Activated CD4-positive, alpha-beta memory T cell treated with anti-CD3 and anti-CD28 coated beads for 36 hours (primary cell): ENCODE data around the gene NOP14. TPM values are rescaled to one million over a fixed set of nuclear protein-coding genes. Genes with fewer than 3 reads are reported as not detected.

Experiments used
- CTCF ChIA-PET: fragments of 350-600 bp; sonication (Branson Sonifier 250); formaldehyde crosslinking; loops from one replicate; lab custom pipeline; 2021; ENCODE audit warnings: antibody characterized with exemption, inconsistent platforms; lab: Charles Lee
- POLR2A ChIA-PET: fragments of 350-600 bp; sonication (Branson Sonifier 250); formaldehyde crosslinking; loops from one replicate; lab custom pipeline; 2021; ENCODE audit warnings: antibody characterized with exemption; lab: Charles Lee
- DNase-seq: peaks from one replicate; pipeline ENCODE4 v3.0.0-alpha.2; 2020
- H3K27ac Mint-ChIP-seq: one replicate; pipeline ENCODE4 v1.8.0; 2021; ENCODE audit warnings: mixed read lengths
- H3K27me3 Mint-ChIP-seq: one replicate; pipeline ENCODE4 v1.8.0; 2021; ENCODE audit warnings: mixed read lengths
- H3K36me3 Mint-ChIP-seq: one replicate; pipeline ENCODE4 v1.8.0; 2021; ENCODE audit warnings: mixed read lengths
- H3K4me1 Mint-ChIP-seq: one replicate; pipeline ENCODE4 v1.8.0; 2021; ENCODE audit warnings: low read depth, mixed read lengths
- H3K4me3 Mint-ChIP-seq: one replicate; pipeline ENCODE4 v1.8.0; 2021; ENCODE audit warnings: mild to moderate bottlenecking, mixed read lengths
- H3K9me3 Mint-ChIP-seq: one replicate; pipeline ENCODE4 v1.8.0; 2021; ENCODE audit warnings: mixed read lengths
- intact Hi-C: fragments of 100-400 bp; cut with micrococcal nuclease; formaldehyde crosslinking; loops from one replicate; pipeline ENCODE4 v1.15.1; 2023
- total RNA-seq, 2 experiments: library from RNA; stranded (reverse); gene quantifications; one replicate each; pipeline ENCODE4 v1.2.3, GENCODE V29; 2021

Gene NOP14
- total RNA-seq, 2 experiments from 2014 or later, result 67.4 to 73.4 TPM

GRCh38 chr4:2935762-2936743 lies 27.2 kb downstream of the NOP14 start:
- intact Hi-C loops, result loop anchor here (1.0 to 10.0 kb wide), 8 partner anchors 18 to 691 kb away; partner anchors contain the start of genes FAM193A, HAUS3 and POLN
- Mint-ChIP-seq H3K9me3 (no peaks in the 10 kb centered on the region), H3K27ac (peak overlapping the region; percentile 95), H3K27me3 (no peaks in the 10 kb centered on the region), H3K4me1 (peaks cover 59% of the 10 kb centered on the region), H3K4me3 (peak overlapping the region; percentile 93), H3K36me3 (peaks cover 72% of the 10 kb centered on the region)
- CTCF ChIA-PET, result interaction anchor here (0.8 to 8.1 kb wide), 11 partner anchors 8 to 517 kb away, joined by 3 to 103 read pairs (median 3); partner anchors contain the start of genes CFAP99, GRK4 and NOP14
- POLR2A ChIA-PET, result interaction anchor here (0.7 to 7.5 kb wide), 19 partner anchors 9 to 694 kb away, joined by 3 to 144 read pairs (median 5); partner anchors contain the start of genes GRK4, NOP14 and RNF4
- DNase-seq, result peak; percentile 94

- POLR2A ChIA-PET, result interaction anchor here (0.6 to 7.5 kb wide), 17 partner anchors 17 to 693 kb away, joined by 3 to 144 read pairs (median 5); partner anchors contain the start of genes FAM193A, GRK4, NOP14 and RNF4
- peak; percentile 97 for DNase-seq
- intact Hi-C loops, result loop anchor here (5.0 to 10.0 kb wide), 2 partner anchors 398 to 690 kb away; partner anchors contain the start of genes FAM193A, HAUS3 and POLN
- peaks cover 53% of the 10 kb centered on the region for H3K4me1 Mint-ChIP-seq
- peak overlapping the region; percentile 95 for H3K27ac Mint-ChIP-seq
- H3K9me3 Mint-ChIP-seq, result no peaks in the 10 kb centered on the region
- peaks cover 67% of the 10 kb centered on the region for H3K36me3 Mint-ChIP-seq
- peak overlapping the region; percentile 93 for H3K4me3 Mint-ChIP-seq
- no peaks in the 10 kb centered on the region for H3K27me3 Mint-ChIP-seq
- CTCF ChIA-PET, result interaction anchor here (0.8 to 8.1 kb wide), 8 partner anchors 9 to 189 kb away, joined by 3 to 103 read pairs (median 6); partner anchors contain the start of genes GRK4 and NOP14
Measured at GRCh38 chr4:2934813-2935761, 28.1 kb downstream of the NOP14 start.

DNA sequence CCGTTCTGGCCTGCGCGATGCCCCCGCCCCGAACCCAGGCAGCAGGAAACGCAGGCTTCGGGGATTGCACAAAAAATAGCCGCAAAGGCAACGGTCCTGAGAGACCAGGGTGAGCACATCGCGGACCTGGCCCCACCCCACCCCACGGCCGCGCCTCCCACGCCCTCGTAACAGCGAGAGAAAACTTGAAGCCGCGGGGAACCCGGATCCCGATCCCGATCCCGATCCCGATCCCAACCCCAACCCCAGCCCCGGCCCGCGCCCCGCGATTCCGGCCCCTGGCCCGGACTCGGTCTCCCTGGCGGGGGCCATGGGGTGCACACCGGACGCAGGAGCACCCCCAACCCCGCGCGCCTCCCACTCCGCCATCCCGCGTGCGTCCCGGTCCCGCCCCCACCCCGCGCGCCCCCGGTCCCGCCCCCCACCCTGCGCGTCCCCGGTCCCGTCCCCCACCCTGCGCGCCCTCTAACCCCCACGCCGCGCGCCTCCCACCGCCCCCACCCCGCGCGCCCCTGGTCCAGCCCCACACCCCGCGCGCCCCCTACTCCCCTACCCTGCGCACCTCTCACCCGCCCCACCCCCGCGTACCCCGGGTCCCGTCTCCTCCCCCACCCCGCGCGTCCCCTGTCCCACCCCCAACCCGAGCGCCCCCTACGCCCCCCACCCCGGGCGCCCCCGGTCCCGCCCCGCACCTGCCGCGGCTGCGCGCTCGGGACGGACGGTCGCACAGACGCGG lies 29.0 kb downstream of the NOP14 start:
- H3K4me3 Mint-ChIP-seq, result peak overlapping the region; percentile 98
- peaks cover 44% of the 10 kb centered on the region for H3K4me1 Mint-ChIP-seq
- intact Hi-C loops, result loop anchor here (10.0 kb wide), 1 partner anchor 689 kb away; the partner anchor contains the start of genes HAUS3 and POLN
- peak overlapping the region; percentile 95 for H3K27ac Mint-ChIP-seq
- DNase-seq, result peak; percentile 57
- no peaks in the 10 kb centered on the region for H3K27me3 Mint-ChIP-seq
- POLR2A ChIA-PET, result interaction anchor here (0.6 to 7.5 kb wide), 6 partner anchors 18 to 398 kb away, joined by 3 to 144 read pairs (median 34); partner anchors contain the start of genes FAM193A, GRK4 and NOP14
- H3K9me3 Mint-ChIP-seq, result no peaks in the 10 kb centered on the region
- CTCF ChIA-PET, result interaction anchor here (0.9 to 8.1 kb wide), 3 partner anchors 19 to 188 kb away, joined by 3 to 103 read pairs (median 20); partner anchors contain the start of genes GRK4 and NOP14
- peaks cover 61% of the 10 kb centered on the region for H3K36me3 Mint-ChIP-seq

DNA sequence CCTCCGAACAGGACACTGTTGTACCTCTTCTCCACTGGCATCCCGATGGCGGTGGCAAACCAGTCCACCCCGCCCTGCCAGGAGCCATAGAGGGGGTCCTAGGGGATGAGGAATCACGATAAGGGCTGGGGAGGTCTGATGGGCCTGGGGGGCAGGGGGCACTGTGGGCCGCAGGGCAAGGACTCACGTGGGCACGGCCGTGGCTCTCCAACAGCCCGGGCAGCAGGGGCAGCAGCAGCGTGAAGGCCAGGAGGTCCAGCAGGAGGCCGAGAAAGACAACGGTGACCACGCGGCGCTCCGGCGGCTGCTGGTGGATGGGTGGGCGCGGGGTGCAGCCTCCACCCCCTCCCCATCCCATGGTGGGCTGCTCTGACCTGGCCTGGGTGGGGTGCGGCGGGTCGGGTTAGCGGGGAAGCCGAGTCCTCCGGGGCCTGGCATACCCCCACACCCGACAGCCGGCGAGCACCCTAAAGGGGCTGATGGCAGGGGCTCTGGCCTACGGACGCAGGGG lies 29.6 kb downstream of the NOP14 start:
- Mint-ChIP-seq H3K27ac (peak overlapping the region; percentile 94), H3K27me3 (no peaks in the 10 kb centered on the region), H3K9me3 (no peaks in the 10 kb centered on the region), H3K4me1 (peaks cover 38% of the 10 kb centered on the region), H3K36me3 (peaks cover 60% of the 10 kb centered on the region), H3K4me3 (peak overlapping the region; percentile 98)
- intact Hi-C loops, result loop anchor here (10.0 kb wide), 1 partner anchor 689 kb away; the partner anchor contains the start of genes HAUS3 and POLN
- peak; percentile 10 for DNase-seq
- ChIA-PET CTCF (no interaction called here), POLR2A (interaction anchor here (1.3 kb wide), 1 partner anchor 21 kb away, joined by 5 read pairs; no protein-coding TSS in a partner anchor)

DNA sequence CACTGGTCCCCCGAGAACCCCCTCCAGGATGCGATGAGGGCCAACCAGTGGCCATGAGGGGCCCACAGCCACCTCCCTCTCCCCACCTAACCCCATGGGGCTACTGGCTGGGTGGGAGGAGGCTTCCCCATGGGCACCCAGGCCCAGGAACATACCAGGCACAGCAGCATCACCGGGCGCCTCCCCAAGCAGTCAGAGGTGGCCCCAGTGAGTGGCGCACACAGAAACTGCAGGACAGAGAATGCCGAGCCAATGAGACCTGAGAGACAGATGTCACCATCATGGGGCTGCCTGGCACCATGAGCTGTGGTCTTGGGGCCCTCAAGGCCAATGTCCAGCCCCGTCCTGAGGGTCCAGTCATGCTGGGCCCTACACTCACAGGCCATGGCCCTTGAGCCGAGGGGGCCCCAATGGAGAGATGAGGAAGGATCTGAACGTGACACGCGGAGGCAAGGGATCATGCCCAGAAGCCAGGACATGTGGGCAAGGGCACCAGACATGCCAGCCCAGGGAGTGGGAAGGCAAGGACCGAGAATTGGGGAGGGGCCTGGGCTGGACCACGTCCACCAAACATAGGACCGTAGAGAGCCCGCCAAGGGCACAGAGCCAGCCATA lies 30.1 kb downstream of the NOP14 start:
- H3K4me3 Mint-ChIP-seq, result peak overlapping the region; percentile 98
- H3K4me1 Mint-ChIP-seq, result peaks cover 37% of the 10 kb centered on the region
- no peaks in the 10 kb centered on the region for H3K9me3 Mint-ChIP-seq
- intact Hi-C loops, result loop anchor here (10.0 kb wide), 1 partner anchor 688 kb away; the partner anchor contains the start of genes HAUS3 and POLN
- ChIA-PET CTCF (no interaction called here), POLR2A (interaction anchor here (1.3 kb wide), 1 partner anchor 21 kb away, joined by 5 read pairs; no protein-coding TSS in a partner anchor)
- peaks cover 58% of the 10 kb centered on the region for H3K36me3 Mint-ChIP-seq
- peak overlapping the region; percentile 94 for H3K27ac Mint-ChIP-seq
- peak; percentile 68 for DNase-seq
- H3K27me3 Mint-ChIP-seq, result no peaks in the 10 kb centered on the region

DNA sequence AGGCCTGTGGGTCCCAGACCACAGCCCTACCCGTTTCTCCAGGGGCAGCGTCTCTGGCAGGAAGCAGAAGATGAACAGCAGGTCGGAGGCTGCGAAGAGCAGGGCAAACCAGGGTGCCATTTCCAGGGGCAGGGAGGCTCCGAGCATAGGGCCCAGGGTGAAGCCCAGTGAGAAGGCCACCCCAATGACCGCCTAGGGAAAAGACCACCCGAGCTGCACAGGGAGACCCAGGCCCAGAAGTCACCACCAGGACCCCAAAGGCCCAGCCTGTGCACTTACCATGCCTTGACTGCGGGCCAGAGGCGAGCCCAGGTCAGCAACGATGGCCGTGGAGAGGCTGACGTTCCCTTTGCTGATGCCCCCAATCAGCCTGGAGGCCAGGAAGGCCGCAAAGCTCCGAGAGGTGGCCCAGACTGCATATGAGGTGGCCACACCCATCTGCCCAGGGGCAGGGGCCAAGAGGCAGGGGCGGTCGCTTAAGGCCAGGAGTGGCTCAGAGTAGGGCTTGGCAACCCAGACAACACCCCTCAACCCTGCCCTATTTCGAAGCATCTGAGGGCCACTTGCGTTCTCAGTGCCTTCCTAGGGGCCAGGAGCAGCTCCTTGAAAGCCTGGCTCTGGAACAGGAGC lies 30.8 kb downstream of the NOP14 start:
- Mint-ChIP-seq H3K4me1 (peaks cover 31% of the 10 kb centered on the region), H3K27me3 (no peaks in the 10 kb centered on the region), H3K27ac (peak overlapping the region; percentile 94), H3K36me3 (peaks cover 58% of the 10 kb centered on the region), H3K4me3 (peak overlapping the region; percentile 98), H3K9me3 (no peaks in the 10 kb centered on the region)
- POLR2A ChIA-PET, result interaction anchor here (1.3 kb wide), 1 partner anchor 22 kb away, joined by 5 read pairs; no protein-coding TSS in a partner anchor
- intact Hi-C loops, result loop anchor here (10.0 kb wide), 1 partner anchor 688 kb away; the partner anchor contains the start of genes HAUS3 and POLN
- CTCF ChIA-PET, result no interaction called here
- DNase-seq, result peak; percentile 24

DNA sequence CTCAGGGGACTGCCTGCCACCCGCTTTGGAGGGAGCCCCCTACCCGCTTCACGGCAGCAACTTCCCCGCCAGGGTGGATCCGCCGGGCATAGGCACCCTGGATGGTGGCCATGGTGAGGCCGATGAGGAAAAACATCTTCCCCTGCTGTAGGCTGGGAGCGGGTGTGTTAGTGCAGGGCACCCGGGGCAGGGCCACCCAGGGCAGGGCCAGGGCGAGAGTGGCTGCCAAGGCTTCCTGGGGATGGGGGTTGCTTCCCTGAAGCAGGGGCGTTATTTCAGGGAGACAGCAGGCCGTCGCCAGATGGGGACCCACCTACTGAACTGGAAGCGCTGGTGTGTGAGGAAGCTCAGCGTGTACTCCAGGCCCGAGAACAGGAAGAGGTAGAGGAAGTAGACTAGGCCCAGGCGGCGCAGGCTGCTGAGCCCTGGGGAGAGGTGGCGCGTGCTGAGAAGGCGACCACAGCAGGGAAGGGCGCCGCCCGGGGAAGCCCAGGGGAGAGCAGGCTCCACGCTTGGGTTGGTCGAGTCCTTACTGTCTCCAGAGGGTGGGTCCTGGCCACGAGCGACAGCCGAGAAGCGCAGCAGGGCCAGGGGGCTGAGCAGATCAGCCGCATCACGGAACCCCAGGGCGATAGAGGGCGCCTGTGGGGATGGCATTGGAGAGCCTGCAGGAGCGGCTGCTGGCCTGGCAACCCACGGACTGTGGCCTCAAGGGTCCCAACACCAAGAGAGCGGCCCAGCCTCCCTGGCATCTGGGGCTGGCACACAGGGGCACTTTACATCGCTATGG lies 31.5 kb downstream of the NOP14 start:
- ChIA-PET POLR2A (no interaction called here), CTCF (no interaction called here)
- Mint-ChIP-seq H3K4me3 (peak overlapping the region; percentile 98), H3K27me3 (no peaks in the 10 kb centered on the region), H3K27ac (peak overlapping the region; percentile 94), H3K36me3 (peaks cover 51% of the 10 kb centered on the region), H3K4me1 (peaks cover 23% of the 10 kb centered on the region), H3K9me3 (no peaks in the 10 kb centered on the region)
- intact Hi-C loops, result loop anchor here (10.0 kb wide), 1 partner anchor 687 kb away; the partner anchor contains the start of genes HAUS3 and POLN
- peak; percentile 76 for DNase-seq

DNA sequence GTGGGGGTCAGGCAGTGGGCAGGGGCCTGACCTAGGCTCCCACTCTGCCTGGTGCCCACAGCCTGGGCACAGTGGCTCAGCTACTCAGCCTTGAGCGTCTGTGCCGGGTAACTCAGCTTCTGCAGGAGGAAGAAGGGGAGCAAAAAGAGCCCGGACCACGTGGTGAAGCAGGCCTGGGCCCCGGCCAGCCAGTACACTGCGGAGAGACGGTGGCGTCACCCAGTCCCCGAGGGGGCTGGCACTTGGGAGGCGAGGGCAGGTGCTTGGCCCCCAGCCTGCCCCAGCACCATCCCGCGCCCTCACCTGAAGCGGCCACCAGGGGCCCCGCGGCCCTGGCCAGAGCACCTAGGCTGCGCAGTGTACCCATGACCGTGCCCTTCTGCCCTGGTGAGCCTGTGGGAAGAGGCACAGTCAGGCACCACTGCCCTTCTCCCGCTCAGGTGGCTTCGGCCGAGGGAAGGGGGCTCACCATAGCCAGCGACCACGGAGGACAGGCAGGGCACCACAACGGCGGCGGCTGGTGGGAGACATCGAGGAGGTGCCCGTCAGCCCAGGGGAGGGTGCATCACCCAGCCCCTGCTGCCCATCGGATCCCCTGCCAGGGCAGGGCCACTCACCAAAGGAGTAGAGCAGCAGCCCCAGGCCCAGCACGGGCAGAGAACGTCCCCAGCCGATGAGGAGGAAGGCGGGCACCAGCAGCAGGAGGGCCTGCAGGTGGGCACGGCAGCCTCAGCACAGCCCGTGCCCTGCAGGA lies 32.3 kb downstream of the NOP14 start:
- Mint-ChIP-seq H3K4me1 (peaks cover 16% of the 10 kb centered on the region), H3K9me3 (no peaks in the 10 kb centered on the region), H3K36me3 (peaks cover 44% of the 10 kb centered on the region), H3K27me3 (no peaks in the 10 kb centered on the region), H3K27ac (peak overlapping the region; percentile 62), H3K4me3 (peak overlapping the region; percentile 98)
- intact Hi-C loops, result loop anchor here (10.0 kb wide), 1 partner anchor 686 kb away; the partner anchor contains the start of genes HAUS3 and POLN
- DNase-seq, result peak; percentile 16
- POLR2A ChIA-PET, result no interaction called here
- CTCF ChIA-PET, result interaction anchor here (1.3 kb wide), 1 partner anchor 25 kb away, joined by 3 read pairs; no protein-coding TSS in a partner anchor
